ENCODE data around the gene STXBP1. TPM values are rescaled to one million over a fixed set of nuclear protein-coding genes. Genes with fewer than 3 reads are reported as not detected.
A peak's percentile ranks its signal among the peaks of the same experiment; 100 is the strongest.
"Not testable (repeated sequence)": the region's sequence is repeated elsewhere in the genome, so short reads cannot be mapped to it uniquely, and the experiment has no call there.

The STXBP1 gene
- polyA plus RNA-seq, 3 donors, result 0.27 to 0.59 TPM; not detected in 1

DNA sequence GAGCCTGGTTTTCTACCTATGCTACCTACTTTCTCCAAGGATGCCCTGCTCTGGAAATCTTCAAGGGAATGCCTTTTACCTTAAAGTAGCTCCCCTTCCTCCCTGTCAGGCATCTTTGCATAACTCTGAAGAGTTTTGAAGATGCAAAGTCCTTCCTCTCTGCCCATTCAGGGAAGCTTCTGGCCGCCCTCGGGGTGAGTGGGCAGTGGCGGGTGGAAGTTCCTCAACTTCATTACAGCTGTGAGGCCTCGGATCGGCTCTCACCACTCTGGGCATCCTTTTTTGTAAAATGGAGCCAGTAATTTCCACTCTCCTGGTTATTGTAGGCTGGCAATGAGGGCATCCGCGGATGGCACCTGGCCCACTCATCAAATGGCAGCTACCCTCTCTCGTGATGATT is 31.7 kb upstream of the STXBP1 start:
- Mint-ChIP-seq H3K4me3 (peak overlapping the region; percentile 89 to 96), H3K36me3 (peaks cover 14 to 15% of the 10 kb centered on the region in 2 donors), H3K4me1 (peaks cover 77% of the 10 kb centered on the region), H3K27me3 (ENCODE audit: low read depth in 3 of 3) (peaks cover 0 to 6% (median 2%) of the 10 kb centered on the region in 3 donors), H3K9me3 (no peaks in the 10 kb centered on the region), H3K27ac (peak overlapping the region; percentile 99 to 100 (median 100))
- Histone ChIP-seq H3K36me3 (replicated peaks in 1 of 2; ENCODE audit: control insufficient read depth in 1 of 2, insufficient read depth in 2 of 2, low read length in 2 of 2) (no peaks in the 10 kb centered on the region), H3K9me3 (replicated peaks in 1 of 2; ENCODE audit: control insufficient read depth in 1 of 2, insufficient read depth in 1 of 2, low read length in 2 of 2) (no peaks in the 10 kb centered on the region), H3K4me1 (ENCODE audit: control insufficient read depth in 1 of 2, insufficient read depth in 2 of 2, low read length in 2 of 2) (peaks cover 84 to 86% of the 10 kb centered on the region in 2 donors), H4K20me1 (ENCODE audit: insufficient read depth, low read length) (no peaks in the 10 kb centered on the region), H3K27ac (ENCODE audit: low read depth in 1 of 2, low read length in 2 of 2) (peak overlapping the region; percentile 96 to 99), H3K9ac (ENCODE audit: insufficient read depth, low read length, poor library complexity, severe bottlenecking) (peak overlapping the region; percentile 82), H2AFZ (ENCODE audit: insufficient read depth, low read depth, low read length, poor library complexity, severe bottlenecking) (peak overlapping the region; percentile 63), H3K4me2 (replicated peaks; ENCODE audit: extremely low read depth, low read length, poor library complexity, severe bottlenecking) (peak overlapping the region; percentile 72), H3K27me3 (ENCODE audit: control insufficient read depth in 2 of 2, insufficient read depth in 2 of 2, low read length in 2 of 2) (no peaks in the 10 kb centered on the region), H3K79me2 (ENCODE audit: insufficient read depth, low read length) (peaks cover 49% of the 10 kb centered on the region), H3K4me3 (replicated peaks in 1 of 3; ENCODE audit: low read depth in 2 of 3, low read length in 3 of 3) (peak overlapping the region in 1 of 3 experiments; percentile 74)
- peak; percentile 61 to 78 (median 75) for DNase-seq
- no CpG with 5 or more reads among the region's 8 CpGs for WGBS (ENCODE audit: insufficient coverage)
- intact Hi-C loops (cut with micrococcal nuclease), result no loop called here
- TF ChIP-seq, protein P1, sequence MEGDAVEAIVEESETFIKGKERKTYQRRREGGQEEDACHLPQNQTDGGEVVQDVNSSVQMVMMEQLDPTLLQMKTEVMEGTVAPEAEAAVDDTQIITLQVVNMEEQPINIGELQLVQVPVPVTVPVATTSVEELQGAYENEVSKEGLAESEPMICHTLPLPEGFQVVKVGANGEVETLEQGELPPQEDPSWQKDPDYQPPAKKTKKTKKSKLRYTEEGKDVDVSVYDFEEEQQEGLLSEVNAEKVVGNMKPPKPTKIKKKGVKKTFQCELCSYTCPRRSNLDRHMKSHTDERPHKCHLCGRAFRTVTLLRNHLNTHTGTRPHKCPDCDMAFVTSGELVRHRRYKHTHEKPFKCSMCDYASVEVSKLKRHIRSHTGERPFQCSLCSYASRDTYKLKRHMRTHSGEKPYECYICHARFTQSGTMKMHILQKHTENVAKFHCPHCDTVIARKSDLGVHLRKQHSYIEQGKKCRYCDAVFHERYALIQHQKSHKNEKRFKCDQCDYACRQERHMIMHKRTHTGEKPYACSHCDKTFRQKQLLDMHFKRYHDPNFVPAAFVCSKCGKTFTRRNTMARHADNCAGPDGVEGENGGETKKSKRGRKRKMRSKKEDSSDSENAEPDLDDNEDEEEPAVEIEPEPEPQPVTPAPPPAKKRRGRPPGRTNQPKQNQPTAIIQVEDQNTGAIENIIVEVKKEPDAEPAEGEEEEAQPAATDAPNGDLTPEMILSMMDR (IDR thresholded peaks at IDR 0.05), result no peak

DNA sequence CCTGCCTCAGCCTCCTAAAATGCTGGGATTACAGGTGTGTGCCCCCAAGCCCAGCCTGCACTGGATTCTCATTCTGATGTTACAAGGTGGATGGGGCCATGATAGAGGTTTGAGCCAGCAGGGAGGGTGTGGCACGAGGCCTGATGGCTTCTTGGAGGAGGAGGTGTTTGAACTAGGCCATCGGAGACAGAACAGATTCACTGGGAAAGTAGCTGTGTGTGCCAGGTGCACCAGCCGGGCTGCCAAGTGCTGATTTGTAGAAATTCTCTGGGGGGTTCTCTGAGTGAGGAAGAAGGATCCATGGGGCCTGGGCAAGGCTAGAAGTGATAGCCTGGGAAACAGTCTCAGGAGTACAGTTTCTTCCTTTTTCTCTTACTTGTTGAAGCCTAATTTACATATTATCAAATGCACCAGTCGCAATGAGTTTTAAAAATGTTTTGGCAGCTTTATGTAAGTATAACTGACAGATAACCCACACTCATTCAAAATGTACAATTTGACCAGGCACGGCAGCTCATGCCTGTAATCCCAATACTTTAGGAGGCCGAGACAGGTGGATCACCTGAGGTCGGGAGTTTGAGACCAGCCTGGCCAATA is 31.1 kb upstream of the STXBP1 start:
- H3K36me3 ChIP-seq (replicated peaks in 1 of 2; ENCODE audit: control insufficient read depth in 1 of 2, insufficient read depth in 2 of 2, low read length in 2 of 2), result no peaks in the 10 kb centered on the region
- no peaks in the 10 kb centered on the region for H4K20me1 ChIP-seq (ENCODE audit: insufficient read depth, low read length)
- Mint-ChIP-seq H3K27ac (peak overlapping the region; percentile 99 to 100 (median 100)), H3K36me3 (peaks cover 11 to 12% of the 10 kb centered on the region in 2 donors), H3K27me3 (ENCODE audit: low read depth in 3 of 3) (peaks cover 0 to 6% (median 2%) of the 10 kb centered on the region in 3 donors), H3K4me1 (peaks cover 77% of the 10 kb centered on the region), H3K4me3 (peak overlapping the region; percentile 59 to 89), H3K9me3 (peaks cover 0 to under 1% (median 0%) of the 10 kb centered on the region in 7 donors)
- peak overlapping the region; percentile 63 for H2AFZ ChIP-seq (ENCODE audit: insufficient read depth, low read depth, low read length, poor library complexity, severe bottlenecking)
- peak overlapping the region; percentile 72 for H3K4me2 ChIP-seq (replicated peaks; ENCODE audit: extremely low read depth, low read length, poor library complexity, severe bottlenecking)
- H3K27ac ChIP-seq (ENCODE audit: low read depth in 1 of 2, low read length in 2 of 2), result peak overlapping the region; percentile 96 to 99
- DNase-seq, result no peak
- peaks cover 84 to 86% of the 10 kb centered on the region in 2 donors for H3K4me1 ChIP-seq (ENCODE audit: control insufficient read depth in 1 of 2, insufficient read depth in 2 of 2, low read length in 2 of 2)
- WGBS (ENCODE audit: insufficient coverage), result 93% methylated on average over 3 of the region's 7 CpGs
- TF ChIP-seq, protein P1 (IDR thresholded peaks at IDR 0.05), result no peak
- H3K9ac ChIP-seq (ENCODE audit: insufficient read depth, low read length, poor library complexity, severe bottlenecking), result peak overlapping the region; percentile 82
- no peaks in the 10 kb centered on the region for H3K9me3 ChIP-seq (replicated peaks in 1 of 2; ENCODE audit: control insufficient read depth in 1 of 2, insufficient read depth in 1 of 2, low read length in 2 of 2)
- H3K79me2 ChIP-seq (ENCODE audit: insufficient read depth, low read length), result peaks cover 49% of the 10 kb centered on the region
- H3K4me3 ChIP-seq (replicated peaks in 1 of 3; ENCODE audit: low read depth in 2 of 3, low read length in 3 of 3), result peak overlapping the region in 1 of 3 experiments; percentile 74
- H3K27me3 ChIP-seq (ENCODE audit: control insufficient read depth in 2 of 2, insufficient read depth in 2 of 2, low read length in 2 of 2), result no peaks in the 10 kb centered on the region
- intact Hi-C loops (cut with micrococcal nuclease), result no loop called here

DNA sequence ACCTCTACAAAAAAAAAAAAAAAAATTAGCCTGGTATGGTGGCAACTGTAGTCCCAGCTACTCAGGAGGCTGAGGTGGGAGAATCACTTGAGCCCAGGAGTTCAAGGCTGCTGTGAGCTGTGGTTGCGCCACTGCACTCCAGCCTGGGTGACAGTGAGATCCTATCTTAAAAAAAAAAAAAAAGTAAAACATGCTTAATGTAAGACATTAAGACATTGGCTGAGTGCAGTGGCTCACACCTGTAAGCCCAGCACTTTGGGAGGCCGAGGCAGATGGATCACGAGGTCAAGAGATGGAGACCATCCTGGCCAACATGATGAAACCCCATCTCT is 27.6 kb upstream of the STXBP1 start:
- intact Hi-C loops (cut with micrococcal nuclease), result loop anchor here (2.0 kb wide), 2 partner anchors 14 to 18 kb away; no protein-coding TSS in a partner anchor
- peaks cover 7 to 13% of the 10 kb centered on the region in 2 donors for H3K36me3 Mint-ChIP-seq
- H3K36me3 ChIP-seq (replicated peaks in 1 of 2; ENCODE audit: control insufficient read depth in 1 of 2, insufficient read depth in 2 of 2, low read length in 2 of 2); H3K9ac ChIP-seq (ENCODE audit: insufficient read depth, low read length, poor library complexity, severe bottlenecking); H3K27me3 ChIP-seq (ENCODE audit: control insufficient read depth in 2 of 2, insufficient read depth in 2 of 2, low read length in 2 of 2); H3K9me3 Mint-ChIP-seq; H4K20me1 ChIP-seq (ENCODE audit: insufficient read depth, low read length); DNase-seq; H3K9me3 ChIP-seq (replicated peaks in 1 of 2; ENCODE audit: control insufficient read depth in 1 of 2, insufficient read depth in 1 of 2, low read length in 2 of 2); H2AFZ ChIP-seq (ENCODE audit: insufficient read depth, low read depth, low read length, poor library complexity, severe bottlenecking); H3K4me3 Mint-ChIP-seq; H3K27me3 Mint-ChIP-seq (ENCODE audit: low read depth in 3 of 3); H3K4me2 ChIP-seq (replicated peaks; ENCODE audit: extremely low read depth, low read length, poor library complexity, severe bottlenecking); H3K4me3 ChIP-seq (replicated peaks in 1 of 3; ENCODE audit: low read depth in 2 of 3, low read length in 3 of 3): not testable (repeated sequence)
- peak overlapping the region; percentile 38 to 92 (median 87) for H3K27ac Mint-ChIP-seq
- H3K4me1 Mint-ChIP-seq, result peaks cover 56% of the 10 kb centered on the region
- H3K27ac ChIP-seq (ENCODE audit: low read depth in 1 of 2, low read length in 2 of 2), result peak overlapping the region; percentile 27 to 59
- peaks cover 64 to 66% of the 10 kb centered on the region in 2 donors for H3K4me1 ChIP-seq (ENCODE audit: control insufficient read depth in 1 of 2, insufficient read depth in 2 of 2, low read length in 2 of 2)
- no CpG with 5 or more reads among the region's 3 CpGs for WGBS (ENCODE audit: insufficient coverage)
- H3K79me2 ChIP-seq (ENCODE audit: insufficient read depth, low read length), result peaks cover 20% of the 10 kb centered on the region
